AG04449 (cell line): ENCODE results near the gene RPL28.

ENCODE experiments used
- CTCF ChIA-PET: fragments of 350-600 bp; formaldehyde crosslinking; extraction: SDS; loops from one replicate; lab custom pipeline; 2021; ENCODE audit warnings: antibody characterized with exemption; lab: Yijun Ruan, JAX
- POLR2A ChIA-PET: fragments of 400-600, 350-600 bp; formaldehyde crosslinking; extraction: SDS; loops from one replicate; lab custom pipeline; 2020; ENCODE audit warnings: antibody characterized with exemption, inconsistent platforms; lab: Yijun Ruan, JAX
- DNase-seq: peaks from one replicate; pipeline ENCODE4 v3.0.0-alpha.2; 2010; ENCODE audit warnings: low read depth, low spot score
- H3K4me3 ChIP-seq: 2 replicates; pipeline ENCODE4 v1.5.1; 2011; ENCODE audit warnings: low read depth, mild to moderate bottlenecking, control low read depth, low read length
- TF ChIP-seq, protein P1 (sequence below): IDR thresholded peaks from one replicate; pipeline ENCODE4 v1.5.1; 2011; ENCODE audit warnings: mild to moderate bottlenecking, moderate library complexity, low read length, control low read depth, inconsistent platforms; ENCODE audit not compliant: insufficient read depth; ENCODE audit errors: missing control alignments

Gene RPL28

DNA sequence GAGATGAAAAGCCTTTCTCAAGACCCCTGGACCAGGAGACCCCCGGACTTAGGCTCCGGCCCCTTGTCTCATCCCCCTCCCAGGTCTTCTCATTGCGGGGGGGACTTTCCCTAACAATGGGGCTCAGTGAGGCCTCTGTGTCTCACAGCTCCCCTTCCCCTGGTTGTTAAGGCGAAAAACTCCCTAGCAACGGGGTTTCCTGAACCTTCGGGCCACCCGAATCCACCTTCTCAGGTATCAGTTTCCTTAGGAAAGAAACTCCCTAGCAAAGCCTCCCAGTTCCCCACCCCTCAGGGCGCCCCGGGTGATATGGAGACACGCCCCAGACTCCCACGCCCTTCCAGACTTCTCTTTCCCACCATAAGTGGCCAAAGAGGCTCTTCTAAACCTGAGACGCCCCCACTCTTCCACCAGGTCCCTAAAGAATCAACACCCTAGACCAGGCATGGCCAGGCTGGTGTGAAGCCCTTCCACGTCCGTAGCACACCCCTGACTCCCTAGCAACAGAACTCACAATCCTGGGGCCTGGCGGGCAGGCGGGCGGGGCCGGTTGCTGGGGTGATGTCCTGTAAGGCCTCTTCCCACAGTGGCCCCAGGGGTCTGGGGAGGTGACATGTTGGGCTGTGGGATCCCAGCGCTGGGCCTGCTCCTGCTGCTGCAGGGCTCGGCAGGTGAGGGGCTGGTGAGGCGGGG lies 9.3 kb upstream of the RPL28 start, which contains the start of gene TMEM190:
Gene TMEM190 (plus strand): TSS at position 586 of the 693 bp plus-strand sequence. CDS start 28 bp downstream, at position 614.
- DNase-seq, result no peak
- TF ChIP-seq, protein P1, sequence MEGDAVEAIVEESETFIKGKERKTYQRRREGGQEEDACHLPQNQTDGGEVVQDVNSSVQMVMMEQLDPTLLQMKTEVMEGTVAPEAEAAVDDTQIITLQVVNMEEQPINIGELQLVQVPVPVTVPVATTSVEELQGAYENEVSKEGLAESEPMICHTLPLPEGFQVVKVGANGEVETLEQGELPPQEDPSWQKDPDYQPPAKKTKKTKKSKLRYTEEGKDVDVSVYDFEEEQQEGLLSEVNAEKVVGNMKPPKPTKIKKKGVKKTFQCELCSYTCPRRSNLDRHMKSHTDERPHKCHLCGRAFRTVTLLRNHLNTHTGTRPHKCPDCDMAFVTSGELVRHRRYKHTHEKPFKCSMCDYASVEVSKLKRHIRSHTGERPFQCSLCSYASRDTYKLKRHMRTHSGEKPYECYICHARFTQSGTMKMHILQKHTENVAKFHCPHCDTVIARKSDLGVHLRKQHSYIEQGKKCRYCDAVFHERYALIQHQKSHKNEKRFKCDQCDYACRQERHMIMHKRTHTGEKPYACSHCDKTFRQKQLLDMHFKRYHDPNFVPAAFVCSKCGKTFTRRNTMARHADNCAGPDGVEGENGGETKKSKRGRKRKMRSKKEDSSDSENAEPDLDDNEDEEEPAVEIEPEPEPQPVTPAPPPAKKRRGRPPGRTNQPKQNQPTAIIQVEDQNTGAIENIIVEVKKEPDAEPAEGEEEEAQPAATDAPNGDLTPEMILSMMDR, result no peak
- POLR2A ChIA-PET, result no interaction called here

GRCh38 chr19:55377356-55378131 lies 8.2 kb upstream of the RPL28 start:
- POLR2A ChIA-PET, result no interaction called here
- CTCF ChIA-PET, result no interaction called here
- DNase-seq, result no peak
- H3K4me3 ChIP-seq, result no peak overlapping the region
- TF ChIP-seq, protein P1, result no peak

More for the DNA sequence above, 9.3 kb upstream of the RPL28 start, which contains the start of gene TMEM190:
- no peak within 1 kb of the TSS for H3K4me3 ChIP-seq
- CTCF ChIA-PET, result interaction anchor here (1.0 to 1.1 kb wide), 2 partner anchors 8 to 12 kb away, joined by 3 read pairs; partner anchors contain the start of gene TMEM238

DNA sequence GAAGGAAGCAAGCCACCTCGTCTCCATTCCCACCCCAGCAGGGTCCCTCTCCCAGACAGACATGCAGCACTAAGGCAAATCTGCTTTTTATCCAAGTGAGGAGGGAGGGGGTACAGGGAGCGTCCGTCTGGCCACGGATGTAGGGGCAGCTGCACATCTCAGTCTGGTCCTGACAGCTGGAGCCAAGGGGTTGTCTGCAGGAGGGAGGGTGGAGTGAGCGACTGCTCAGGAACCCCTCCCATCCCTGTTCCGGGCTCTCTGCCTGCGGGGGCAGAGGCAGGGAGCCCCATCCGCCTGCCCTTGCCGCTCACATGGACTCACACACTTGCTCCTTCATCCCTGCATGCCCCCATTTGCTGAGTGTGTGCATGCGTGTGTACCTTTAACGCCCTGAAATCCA lies 6.6 kb upstream of the RPL28 start:
- ChIA-PET CTCF (interaction anchor here (0.7 kb wide), 1 partner anchor 77 kb away, joined by 3 read pairs; no protein-coding TSS in a partner anchor), POLR2A (no interaction called here)
- H3K4me3 ChIP-seq, result no peak overlapping the region
- DNase-seq, result no peak
- TF ChIP-seq, protein P1, result no peak

DNA sequence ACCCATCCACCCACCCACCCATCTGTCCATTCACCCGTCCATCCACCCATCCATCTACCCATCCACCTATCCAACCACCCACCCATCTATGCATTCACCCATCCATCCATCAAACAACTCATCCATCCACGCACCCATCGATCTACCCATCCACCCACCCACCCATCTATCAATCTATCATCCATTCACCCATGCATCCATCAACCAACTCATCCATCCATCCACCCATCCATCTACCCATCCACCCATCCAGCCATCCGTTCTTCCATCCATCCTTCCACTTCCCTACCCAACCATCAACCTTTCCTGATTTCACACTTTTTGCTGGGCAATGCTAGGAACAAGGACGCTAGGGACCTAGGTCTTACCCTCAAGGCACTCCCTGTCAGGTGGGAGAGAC lies 3.7 kb upstream of the RPL28 start:
- CTCF ChIA-PET, result interaction anchor here (0.9 to 3.4 kb wide), 3 partner anchors 66 to 80 kb away, joined by 3 to 50 read pairs (median 3); no protein-coding TSS in a partner anchor
- no peak overlapping the region for H3K4me3 ChIP-seq
- TF ChIP-seq, protein P1, result no peak
- DNase-seq, result no peak
- POLR2A ChIA-PET, result interaction anchor here (3.8 kb wide), 1 partner anchor 25 kb away, joined by 20 read pairs; the partner anchor contains the start of gene UBE2S

GRCh38 chr19:55382522-55383054 lies 3.1 kb upstream of the RPL28 start:
- no peak overlapping the region for H3K4me3 ChIP-seq
- no peak for DNase-seq
- POLR2A ChIA-PET, result interaction anchor here (3.8 kb wide), 1 partner anchor 24 kb away, joined by 20 read pairs; the partner anchor contains the start of gene UBE2S
- TF ChIP-seq, protein P1, result no peak
- CTCF ChIA-PET, result interaction anchor here (1.1 to 3.4 kb wide), 6 partner anchors 10 to 242 kb away, joined by 3 to 50 read pairs (median 12); partner anchors contain the start of gene IL11
